NCI-H2171 (cell line): ENCODE measurements around the gene MRPL11.
"Not testable (repeated sequence)": the region's sequence is repeated elsewhere in the genome, so short reads cannot be mapped to it uniquely, and the experiment has no call there.

Source experiments
- DNase-seq: peaks from one replicate; lab custom pipeline; 2025; lab: John Stamatoyannopoulos, UW

Gene MRPL11

DNA sequence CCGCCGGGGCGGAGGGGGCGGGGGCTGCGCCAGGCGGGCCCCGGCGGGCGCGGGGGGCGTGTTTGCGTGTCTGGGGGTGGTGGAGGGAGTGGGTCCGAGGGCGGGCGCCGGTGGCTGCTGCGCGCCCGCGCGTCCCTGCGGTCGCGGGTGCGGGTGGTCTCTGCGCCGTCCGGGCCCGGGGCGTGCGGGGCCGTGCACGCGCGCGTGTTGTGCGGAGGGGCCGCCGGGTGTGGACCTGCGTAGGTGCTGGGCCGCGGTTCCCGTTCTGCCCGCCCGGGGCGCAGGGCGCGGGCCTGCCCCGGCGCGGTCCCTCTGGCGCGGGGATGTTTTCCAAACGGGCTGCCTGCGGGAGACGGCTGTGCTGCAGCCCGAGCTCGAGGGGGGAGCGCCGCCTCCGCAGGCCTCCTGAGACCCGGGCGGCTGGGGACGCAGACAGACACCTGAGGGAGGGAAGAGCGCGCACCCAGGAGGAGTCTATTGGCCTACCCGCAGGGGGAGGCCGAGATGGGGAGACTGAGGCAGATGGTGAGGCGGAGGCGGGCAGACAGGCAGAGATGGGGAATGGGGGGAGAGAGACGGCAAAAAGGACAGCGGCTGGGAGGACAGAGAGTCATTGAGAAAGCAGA lies 28.5 kb upstream of the MRPL11 start:
- DNase-seq: peak; percentile 42

GRCh38 chr11:66466225-66467033 lies 27.8 kb upstream of the MRPL11 start, which contains the start of gene PELI3:
PELI3 (plus strand) TSS chr11:66466905; CDS start chr11:66468129, 1,224 bp downstream.
- DNase-seq: peak; percentile 88

DNA sequence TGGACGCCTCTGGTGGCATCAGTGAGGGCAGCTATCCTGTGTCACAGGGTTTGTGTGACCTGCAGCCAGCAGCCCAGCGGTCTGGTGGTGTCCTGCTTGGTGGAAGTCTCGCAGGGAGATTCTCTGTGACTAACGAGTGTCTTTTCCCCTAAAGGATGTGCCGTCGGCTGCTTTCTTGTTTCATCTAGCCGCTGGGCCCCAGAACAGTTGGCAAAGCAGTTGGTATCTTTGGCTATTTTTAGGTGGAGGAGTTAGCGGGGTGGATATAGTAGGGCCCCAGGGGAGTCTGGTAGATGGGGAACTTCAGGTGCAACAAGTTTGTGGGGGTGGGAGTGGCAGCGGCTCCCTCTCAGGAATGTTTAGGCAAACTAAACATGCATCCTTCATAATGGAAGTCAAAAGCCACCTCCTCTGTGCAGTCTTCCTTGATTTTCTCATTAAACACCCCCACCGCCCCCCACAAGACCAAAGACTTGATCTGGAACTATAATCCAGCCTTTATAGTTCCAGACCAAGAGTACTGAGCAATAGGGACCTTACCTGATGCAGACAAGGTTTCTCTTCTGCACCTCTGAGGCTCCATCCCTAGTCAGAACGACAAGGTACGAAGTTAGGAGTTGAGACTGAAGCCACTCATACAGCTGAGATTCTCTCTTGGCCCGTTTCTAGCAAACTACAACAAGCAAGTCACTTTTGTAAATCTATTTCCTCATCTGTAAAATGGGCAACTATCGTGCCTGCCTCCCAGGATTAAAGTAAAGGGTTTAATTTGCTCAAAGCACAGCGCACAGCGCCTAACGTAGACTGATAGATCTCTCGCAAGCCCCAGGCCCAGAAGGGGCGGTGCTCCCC lies 27.0 kb upstream of the MRPL11 start:
- no peak for DNase-seq

DNA sequence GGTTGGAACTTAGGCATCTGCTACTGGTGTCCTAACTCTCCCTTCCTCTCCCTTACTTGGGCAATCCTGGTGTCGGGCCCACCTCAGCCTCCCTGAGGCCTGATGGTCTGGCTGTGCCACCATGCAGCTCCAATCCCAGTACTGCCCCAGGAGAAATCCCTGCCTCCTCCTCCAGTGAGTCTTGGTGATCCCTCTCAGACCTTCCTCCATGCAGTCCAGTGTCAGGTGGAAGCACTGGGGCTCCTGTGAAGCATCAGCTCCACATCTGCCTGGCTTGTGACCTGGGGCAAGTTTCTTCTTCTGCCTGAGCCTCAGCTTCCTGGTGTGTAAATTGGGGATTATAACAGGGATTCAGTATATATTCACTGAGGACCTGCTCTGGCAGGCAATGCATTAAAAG lies 26.3 kb upstream of the MRPL11 start:
- no peak for DNase-seq

DNA sequence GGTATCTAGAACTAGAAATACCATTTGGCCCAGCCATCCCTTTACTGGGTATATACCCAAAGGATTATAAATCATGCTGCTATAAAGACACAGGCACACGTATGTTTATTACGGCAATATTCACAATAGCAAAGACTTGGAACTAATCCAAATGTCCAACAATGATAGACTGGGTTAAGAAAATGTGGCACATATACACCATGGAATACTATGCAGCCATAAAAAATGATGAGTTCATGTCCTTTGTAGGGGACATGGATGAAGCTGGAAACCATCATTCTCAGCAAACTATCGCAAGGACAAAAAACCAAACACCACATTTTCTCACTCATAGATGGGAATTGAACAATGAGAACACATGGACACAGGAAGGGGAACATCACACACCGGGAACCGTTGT lies 25.5 kb upstream of the MRPL11 start:
- not testable (repeated sequence) for DNase-seq

DNA sequence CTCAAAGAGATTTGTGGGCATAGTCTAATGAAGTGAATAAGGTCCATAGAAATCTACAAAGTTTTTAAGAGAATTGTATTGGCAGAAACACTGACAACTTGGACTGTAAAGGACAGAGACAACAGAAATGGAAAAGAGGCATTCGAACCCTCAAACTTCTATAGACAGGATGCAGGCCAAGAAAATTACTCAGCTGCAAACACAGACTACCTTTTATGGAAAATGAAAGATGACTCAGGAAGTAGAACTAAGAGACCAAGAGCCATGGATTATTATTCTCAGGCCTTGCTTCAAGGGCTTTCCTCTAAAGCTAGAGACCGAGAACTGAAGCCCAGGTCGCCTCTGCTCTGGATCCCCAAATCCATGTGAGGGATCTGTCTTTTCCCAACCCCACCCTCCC lies 24.3 kb upstream of the MRPL11 start:
- DNase-seq: no peak

- DNase-seq: no peak
These were observed 23.4 kb upstream of the MRPL11 start for GRCh38 chr11:66462010-66462409.

DNA sequence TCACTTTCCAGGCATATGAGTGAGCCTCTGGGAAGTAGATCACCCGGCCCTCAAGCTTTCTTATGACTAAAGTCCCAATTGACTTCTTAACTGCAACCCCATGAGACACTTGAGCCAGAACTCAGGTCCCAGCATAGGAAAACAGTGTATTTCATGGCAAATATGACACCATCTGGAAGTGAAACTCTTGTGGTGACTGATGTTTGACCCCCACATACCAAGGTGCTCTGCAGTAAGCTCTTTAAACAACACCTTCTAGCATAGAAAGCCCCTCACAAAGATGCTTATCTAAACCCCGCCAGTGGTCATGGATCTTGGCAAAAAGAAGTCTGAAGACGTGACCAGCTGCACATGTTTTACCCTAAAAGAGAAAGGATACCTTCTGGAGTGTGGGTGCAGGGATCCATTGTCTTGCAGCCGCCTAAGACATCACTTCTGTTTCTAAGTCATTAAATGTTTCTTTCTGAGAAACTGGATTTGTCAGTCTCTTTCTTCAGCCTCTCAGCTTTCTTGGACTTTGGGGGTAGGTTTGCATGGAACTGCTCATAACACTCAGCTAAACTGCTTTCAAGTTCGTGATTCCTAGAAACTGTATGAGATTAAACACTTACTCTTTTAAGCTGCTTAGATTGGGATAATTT lies 20.6 kb upstream of the MRPL11 start:
- DNase-seq: no peak

DNA sequence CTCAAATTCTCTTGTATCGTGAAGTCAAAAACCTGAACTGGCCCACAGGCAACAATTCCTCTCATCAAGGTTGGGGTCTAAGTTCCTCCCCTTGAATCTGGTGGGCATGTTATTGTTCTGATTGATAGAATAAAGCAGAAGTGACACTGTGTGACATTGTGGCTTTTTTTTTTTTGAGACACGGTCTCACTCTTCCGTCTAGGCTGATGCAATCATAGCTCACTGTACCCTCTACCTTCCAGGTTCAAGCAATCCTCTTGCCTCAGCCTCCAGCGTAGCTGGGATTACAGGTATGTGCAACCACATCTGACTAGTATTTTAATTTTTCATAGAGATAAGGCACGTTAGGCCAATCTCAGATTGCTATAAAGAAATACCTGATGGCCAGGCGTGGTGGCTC lies 19.2 kb upstream of the MRPL11 start:
- DNase-seq: no peak

DNA sequence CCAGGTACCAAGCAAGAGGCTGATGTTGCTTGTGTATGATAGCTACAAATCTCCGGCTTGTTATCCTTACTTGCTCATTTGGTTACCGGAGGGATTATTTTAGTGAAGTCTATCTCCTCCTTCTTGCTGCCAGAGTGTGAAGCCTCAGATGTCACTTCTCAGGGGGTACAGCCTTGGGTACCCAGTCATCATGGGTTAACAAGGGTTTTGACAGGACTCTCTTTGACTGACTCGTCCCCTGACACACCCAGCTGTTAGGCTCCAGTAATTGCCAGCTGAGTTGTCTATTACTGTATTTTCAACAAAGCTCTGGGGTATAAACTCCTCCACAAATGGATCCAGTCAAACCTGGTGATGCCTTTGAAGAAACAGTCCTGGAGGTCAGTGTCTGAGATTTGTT lies 16.2 kb upstream of the MRPL11 start:
- no peak for DNase-seq

DNA sequence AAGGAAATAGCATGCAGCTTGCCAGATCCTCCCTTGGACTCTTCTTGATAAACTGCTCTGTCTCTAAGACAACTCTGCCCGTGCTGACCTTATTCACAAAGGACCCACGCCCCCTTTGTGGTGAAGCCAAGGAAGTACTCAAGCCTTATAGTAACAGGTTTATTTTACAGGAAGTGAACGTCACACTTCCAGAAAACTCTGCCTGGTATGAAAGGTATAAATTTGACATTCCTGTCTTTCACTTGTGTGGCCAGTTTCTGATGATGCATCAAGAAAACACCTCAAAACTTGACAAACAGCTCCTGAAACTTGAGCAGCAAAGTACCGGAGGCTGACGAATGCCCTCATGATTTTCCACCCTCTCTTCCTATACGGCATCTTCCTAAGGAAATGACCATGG lies 15.6 kb upstream of the MRPL11 start:
- no peak for DNase-seq

GRCh38 chr11:66451663-66452062 lies 13.0 kb upstream of the MRPL11 start:
- no peak for DNase-seq

DNA sequence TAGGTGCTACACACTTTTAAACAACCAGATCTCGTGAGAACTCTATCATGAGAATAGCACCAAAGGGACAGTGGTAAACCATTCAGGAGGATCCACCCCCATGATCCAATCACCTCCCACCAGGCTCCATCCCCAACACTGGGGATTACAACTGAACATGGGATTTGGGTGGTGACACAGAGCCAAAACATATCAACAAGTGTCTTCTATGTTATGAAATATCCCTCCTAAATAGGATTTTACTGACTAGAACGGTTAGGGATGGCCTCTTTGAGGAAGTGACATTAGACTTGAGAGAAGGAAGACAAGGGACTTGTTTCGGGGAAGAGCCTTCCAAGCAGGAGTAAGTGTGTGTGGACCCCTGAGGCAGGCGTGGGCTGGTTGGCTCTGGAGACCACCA lies 11.9 kb upstream of the MRPL11 start:
- DNase-seq: no peak

DNA sequence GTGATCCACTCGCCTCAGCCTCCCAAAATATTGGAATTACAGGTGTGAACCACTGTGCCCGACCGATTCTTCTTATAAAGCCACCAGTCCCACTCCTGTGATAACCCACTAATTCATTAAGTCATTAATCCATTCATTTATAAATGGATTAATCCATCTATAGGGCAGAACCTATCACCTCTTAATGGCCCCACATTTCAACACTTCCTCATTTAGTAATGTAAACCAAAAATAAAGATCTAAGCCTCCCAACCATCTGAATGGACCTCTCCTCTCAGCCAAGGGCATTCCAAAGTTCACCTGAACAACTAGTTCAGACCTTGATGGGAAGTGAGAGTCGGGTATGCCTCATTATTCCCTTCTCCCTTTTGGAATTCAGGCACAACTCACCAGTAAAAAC lies 9.9 kb upstream of the MRPL11 start:
- DNase-seq: no peak

DNA sequence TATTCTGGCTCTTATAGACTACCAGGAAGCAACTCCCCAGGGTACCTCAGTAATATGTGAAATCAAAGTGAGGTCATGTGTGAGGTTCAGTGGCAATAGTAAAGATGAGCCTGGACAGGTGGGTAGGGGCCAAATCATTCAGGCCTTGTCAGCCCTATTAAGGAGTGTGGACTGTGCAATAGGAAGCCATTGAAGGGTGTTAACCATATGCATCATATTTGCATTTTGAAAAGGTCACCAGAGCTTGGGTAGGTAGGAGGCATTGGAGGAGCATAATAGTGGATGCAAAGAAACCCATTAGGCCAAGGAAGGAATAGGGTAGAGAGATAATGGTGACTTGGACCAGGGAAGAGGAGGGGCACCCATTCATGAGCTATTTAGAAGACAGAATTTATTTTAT lies 8.4 kb upstream of the MRPL11 start:
- DNase-seq: no peak

- no peak for DNase-seq
These were observed 5.0 kb upstream of the MRPL11 start for GRCh38 chr11:66443602-66444001.

- not testable (repeated sequence) for DNase-seq
These were observed 2.3 kb upstream of the MRPL11 start for GRCh38 chr11:66440940-66441282.

DNA sequence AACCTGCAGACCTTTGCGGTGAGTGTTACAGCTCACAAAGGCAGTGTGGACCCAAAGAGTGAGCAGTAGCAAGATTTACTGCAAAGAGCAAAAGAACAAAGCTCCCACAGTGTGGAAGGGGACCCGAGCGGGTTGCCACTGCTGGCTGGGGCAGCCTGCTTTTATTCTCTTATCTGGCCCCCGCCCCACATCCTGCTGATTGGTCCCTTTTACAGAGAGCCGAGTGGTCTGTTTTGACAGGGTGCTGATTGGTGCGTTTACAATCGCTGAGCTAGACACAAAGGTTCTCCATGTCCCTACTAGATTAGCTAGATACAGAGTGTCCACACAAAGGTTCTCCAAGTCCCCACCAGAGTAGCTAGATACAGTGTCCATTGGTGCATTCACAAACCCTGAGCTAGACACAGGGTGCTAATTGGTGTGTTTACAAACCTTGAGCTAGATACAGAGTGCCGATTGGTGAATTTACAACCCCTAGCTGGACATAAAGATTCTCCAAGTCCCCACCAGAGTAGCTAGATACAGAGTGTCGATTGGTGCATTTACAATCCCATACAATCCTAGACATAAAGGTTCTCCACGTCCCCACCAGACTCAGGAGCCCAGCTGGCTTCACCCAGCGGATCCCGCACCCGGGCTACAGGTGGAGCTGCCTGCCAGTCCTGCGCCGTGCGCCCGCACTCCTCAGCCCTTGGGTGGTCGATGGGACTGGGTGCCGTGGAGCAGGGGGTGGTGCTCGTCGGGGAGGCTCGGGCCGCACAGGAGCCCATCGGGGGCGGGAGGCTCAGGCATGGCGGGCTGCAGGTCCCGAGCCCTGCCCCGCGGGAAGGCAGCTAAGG lies 1.7 kb upstream of the MRPL11 start:
- not testable (repeated sequence) for DNase-seq

DNA sequence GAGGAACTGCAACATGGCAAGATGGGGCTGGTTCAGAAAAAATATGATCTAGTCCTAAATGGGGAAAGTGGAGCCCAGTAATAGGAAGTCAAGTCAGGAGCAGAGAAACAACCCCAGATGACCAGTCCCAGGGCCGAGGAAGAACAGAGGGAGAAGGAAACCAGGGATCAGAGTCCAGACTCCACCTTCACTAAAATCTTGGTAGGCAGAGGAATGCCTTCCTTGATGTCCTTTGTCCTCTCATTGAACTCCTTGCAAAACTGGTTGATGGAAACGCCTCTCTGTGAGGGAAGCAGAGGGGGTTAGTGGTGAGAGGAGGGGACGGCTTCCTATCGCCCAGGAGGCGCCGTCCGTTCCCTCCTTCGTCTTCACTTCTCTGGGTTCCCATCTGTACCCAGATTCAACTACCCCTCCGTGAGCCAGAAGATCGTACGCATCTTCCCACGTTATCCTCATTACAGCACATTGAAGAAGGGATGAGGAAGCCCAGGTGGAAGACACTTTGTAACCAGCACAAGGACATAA lies 607 bp downstream of the MRPL11 start:
- no peak for DNase-seq

DNA sequence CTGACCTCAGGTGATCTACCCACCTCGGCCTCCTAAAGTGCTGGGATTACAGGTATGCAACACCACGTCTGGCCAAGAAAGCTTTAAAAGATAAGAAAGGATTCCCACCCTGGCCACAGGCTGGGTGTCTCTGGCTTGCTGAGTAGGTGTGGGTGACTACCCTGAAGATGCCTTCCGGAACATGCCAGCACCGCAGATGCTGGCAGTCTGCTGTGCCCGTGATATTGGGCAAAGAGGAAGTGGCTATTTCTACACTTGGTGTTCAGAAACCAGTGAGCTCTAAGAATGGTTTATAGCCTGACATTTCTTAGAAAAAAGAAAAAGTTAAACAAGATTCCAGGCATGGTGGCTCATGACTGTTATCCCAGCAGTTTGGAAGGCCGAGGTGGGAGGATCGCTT lies 6.1 kb downstream of the MRPL11 start:
- DNase-seq: no peak

- not testable (repeated sequence) for DNase-seq
These were observed 6.7 kb downstream of the MRPL11 start for GRCh38 chr11:66431871-66432329.
